GM13977 (cell line): ENCODE measurements around the gene NEIL1.

Experiments
- DNase-seq: peaks from one replicate; pipeline ENCODE4 v3.0.0; 2012; ENCODE audit warnings: low spot score
- CTCF ChIP-seq: IDR thresholded peaks from 2 replicates; pipeline ENCODE4 v1.5.1; 2012; ENCODE audit warnings: mild to moderate bottlenecking, control low read depth; ENCODE audit not compliant: insufficient read depth; ENCODE audit errors: extremely low read depth, missing control alignments
- in situ Hi-C: fragments of 300-500 bp; cut with MboI; formaldehyde crosslinking; loops from one replicate; pipeline ENCODE4 v1.12.0; 2022; ENCODE audit warnings: low sequenced_read_pairs, low pct_unique_long_range_greater_than_20kb, mixed read lengths, inconsistent platforms; ENCODE audit not compliant: unreplicated experiment

NEIL1 gene

GRCh38 chr15:75362642-75363249 lies 15.9 kb downstream of the NEIL1 start:
- DNase-seq = no peak
- in situ Hi-C loops = loop anchor here (25.0 kb wide), 1 partner anchor 275 kb away; the partner anchor contains the start of genes IMP3, SNUPN and SNX33
- TF ChIP-seq CTCF = no peak

GRCh38 chr15:75363786-75364185 lies 16.9 kb downstream of the NEIL1 start:
- no peak for DNase-seq
- in situ Hi-C loops = loop anchor here (25.0 kb wide), 1 partner anchor 274 kb away; the partner anchor contains the start of genes IMP3, SNUPN and SNX33

GRCh38 chr15:75364881-75365280 lies 18.0 kb downstream of the NEIL1 start:
- DNase-seq = no peak
- no peak for TF ChIP-seq CTCF
- in situ Hi-C loops = loop anchor here (25.0 kb wide), 1 partner anchor 272 kb away; the partner anchor contains the start of genes IMP3, SNUPN and SNX33

More at GRCh38 chr15:75363786-75364185, 16.9 kb downstream of the NEIL1 start:
- TF ChIP-seq CTCF = no peak

GRCh38 chr15:75366163-75366562 lies 19.3 kb downstream of the NEIL1 start:
- in situ Hi-C loops = loop anchor here (25.0 kb wide), 1 partner anchor 271 kb away; the partner anchor contains the start of genes IMP3, SNUPN and SNX33
- no peak for DNase-seq
- no peak for TF ChIP-seq CTCF

- no peak for DNase-seq
- in situ Hi-C loops = loop anchor here (25.0 kb wide), 1 partner anchor 270 kb away; the partner anchor contains the start of genes IMP3, SNUPN and SNX33
- TF ChIP-seq CTCF = no peak
These were observed 20.2 kb downstream of the NEIL1 start for GRCh38 chr15:75367006-75367405.

- in situ Hi-C loops = loop anchor here (25.0 kb wide), 1 partner anchor 270 kb away; the partner anchor contains the start of genes IMP3, SNUPN and SNX33
- DNase-seq = no peak
- TF ChIP-seq CTCF = peak; percentile 15
These were observed 20.6 kb downstream of the NEIL1 start for GRCh38 chr15:75367406-75367912.
